ENCODE results near the gene SNX2.

DNA sequence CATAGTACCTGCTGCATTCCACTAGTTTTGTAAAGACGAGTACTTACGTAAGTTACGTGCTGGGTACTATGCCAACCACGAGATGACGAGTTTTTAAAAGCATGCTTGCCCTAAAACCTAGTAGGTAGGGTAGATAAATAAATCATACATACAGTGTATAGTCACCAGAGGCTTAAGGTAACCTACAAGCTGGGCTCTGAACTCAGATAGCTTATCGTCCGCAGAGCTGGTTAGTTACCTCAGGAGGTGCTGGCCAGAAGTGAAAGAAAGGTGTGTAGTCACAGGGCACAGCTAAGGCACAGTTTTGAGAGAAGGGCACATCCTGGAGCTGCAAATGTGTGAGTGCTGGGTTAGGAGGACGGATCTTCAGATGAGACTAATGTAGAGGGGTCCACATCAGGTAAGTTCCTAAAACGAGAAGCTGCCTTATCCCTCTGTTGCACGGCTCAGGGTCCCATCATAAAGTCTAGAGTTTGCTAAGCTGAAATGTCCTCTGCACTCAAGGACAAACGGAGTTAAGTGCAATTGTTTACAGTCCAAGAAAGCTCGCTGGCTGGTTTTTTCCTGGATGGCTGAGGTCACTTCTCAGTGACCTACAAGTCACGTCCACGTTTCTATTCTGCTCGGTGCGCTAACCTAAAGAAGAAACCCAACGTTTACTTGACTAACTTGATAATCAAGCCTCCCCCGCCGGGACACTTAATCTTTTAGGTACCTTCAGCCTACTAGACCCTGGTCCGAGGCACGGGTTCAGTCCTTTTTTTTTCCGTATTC, 69.4 kb downstream of the SNX2 start:
- TF ChIP-seq, protein P1, sequence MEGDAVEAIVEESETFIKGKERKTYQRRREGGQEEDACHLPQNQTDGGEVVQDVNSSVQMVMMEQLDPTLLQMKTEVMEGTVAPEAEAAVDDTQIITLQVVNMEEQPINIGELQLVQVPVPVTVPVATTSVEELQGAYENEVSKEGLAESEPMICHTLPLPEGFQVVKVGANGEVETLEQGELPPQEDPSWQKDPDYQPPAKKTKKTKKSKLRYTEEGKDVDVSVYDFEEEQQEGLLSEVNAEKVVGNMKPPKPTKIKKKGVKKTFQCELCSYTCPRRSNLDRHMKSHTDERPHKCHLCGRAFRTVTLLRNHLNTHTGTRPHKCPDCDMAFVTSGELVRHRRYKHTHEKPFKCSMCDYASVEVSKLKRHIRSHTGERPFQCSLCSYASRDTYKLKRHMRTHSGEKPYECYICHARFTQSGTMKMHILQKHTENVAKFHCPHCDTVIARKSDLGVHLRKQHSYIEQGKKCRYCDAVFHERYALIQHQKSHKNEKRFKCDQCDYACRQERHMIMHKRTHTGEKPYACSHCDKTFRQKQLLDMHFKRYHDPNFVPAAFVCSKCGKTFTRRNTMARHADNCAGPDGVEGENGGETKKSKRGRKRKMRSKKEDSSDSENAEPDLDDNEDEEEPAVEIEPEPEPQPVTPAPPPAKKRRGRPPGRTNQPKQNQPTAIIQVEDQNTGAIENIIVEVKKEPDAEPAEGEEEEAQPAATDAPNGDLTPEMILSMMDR (IDR thresholded peaks at IDR 0.05 in 4 of 5, conservative IDR thresholded peaks at IDR 0.05 in 1 of 5), result no peak
- no peak for TF ChIP-seq POLR2A (IDR thresholded peaks at IDR 0.05)
